HepG2 (cell line): ENCODE data around the gene RBM23. TPM values are rescaled to one million over a fixed set of nuclear protein-coding genes. Genes with fewer than 3 reads are reported as not detected.

Source experiments
- ARID4A ChIP-seq: sonication (generic); formaldehyde crosslinking; IDR thresholded peaks from 2 replicates; pipeline ENCODE4 v1.5.0; 2020; ENCODE audit warnings: mild to moderate bottlenecking, missing genetic modification reagents, borderline replicate concordance
- BRF2 ChIP-seq: sonication (generic); formaldehyde crosslinking; IDR thresholded peaks from 2 replicates; pipeline ENCODE4 v1.8.1; 2022; ENCODE audit warnings: mild to moderate bottlenecking, missing genetic modification reagents
- CENPBD1 ChIP-seq: sonication (generic); formaldehyde crosslinking; IDR thresholded peaks from 2 replicates; pipeline ENCODE4 v1.8.0; 2022; ENCODE audit warnings: missing genetic modification reagents, low read depth, mild to moderate bottlenecking, borderline replicate concordance
- GPN1 ChIP-seq: sonication (generic); formaldehyde crosslinking; IDR thresholded peaks from 2 replicates; pipeline ENCODE4 v1.5.1; 2020; ENCODE audit warnings: missing genetic modification reagents, borderline replicate concordance
- GZF1 ChIP-seq: sonication (generic); formaldehyde crosslinking; IDR thresholded peaks from 2 replicates; pipeline ENCODE4 v1.5.1; 2020; ENCODE audit warnings: mild to moderate bottlenecking, missing genetic modification reagents
- MLXIP ChIP-seq: sonication (generic); formaldehyde crosslinking; IDR thresholded peaks from 2 replicates; pipeline ENCODE4 v1.9.0; 2021; ENCODE audit warnings: missing genetic modification reagents, borderline replicate concordance
- NKX3-1 ChIP-seq: sonication (generic); formaldehyde crosslinking; IDR thresholded peaks from 2 replicates; pipeline ENCODE4 v1.5.0; 2020; ENCODE audit warnings: missing genetic modification reagents
- NPAS2 ChIP-seq: sonication (generic); formaldehyde crosslinking; IDR thresholded peaks from 2 replicates; pipeline ENCODE4 v1.8.0; 2022; ENCODE audit warnings: mild to moderate bottlenecking, missing genetic modification reagents, borderline replicate concordance
- PHB2 ChIP-seq: fragments of 450-650 bp; IDR thresholded peaks from 2 replicates; pipeline ENCODE4 v1.6.1; 2018; ENCODE audit not compliant: partially characterized antibody
- SRSF1 ChIP-seq: fragments of 200-400 bp; formaldehyde crosslinking; optimal IDR thresholded peaks from 2 replicates; pipeline ENCODE3; 2017; ENCODE audit warnings: mild to moderate bottlenecking, low read depth, low read length, moderate library complexity
- THAP9 ChIP-seq: sonication (generic); formaldehyde crosslinking; IDR thresholded peaks from 2 replicates; pipeline ENCODE4; 2020; ENCODE audit warnings: missing genetic modification reagents, mild to moderate bottlenecking, borderline replicate concordance
- ZNF331 ChIP-seq: sonication (generic); formaldehyde crosslinking; IDR thresholded peaks from 2 replicates; pipeline ENCODE4 v1.4.0; 2020; ENCODE audit warnings: missing genetic modification reagents
- ZNF441 ChIP-seq: sonication (generic); formaldehyde crosslinking; IDR thresholded peaks from 2 replicates; pipeline ENCODE4 v1.7.0; 2021; ENCODE audit warnings: missing genetic modification reagents, borderline replicate concordance
- ZNF678 ChIP-seq: sonication (generic); formaldehyde crosslinking; IDR thresholded peaks from 2 replicates; pipeline ENCODE4 v1.4.0; 2020; ENCODE audit warnings: mild to moderate bottlenecking, missing genetic modification reagents
- polyA plus RNA-seq, 8 experiments: library from polyadenylated mRNA; depleted of rRNA in 3 of 8; stranded (reverse) in 7 of 8; unstranded in 1 of 8; fragments of >200 nt; fragmentation: Illumina TruSeq in 4 of 8; extraction: Trizol in 4 of 8; gene quantifications; 2 replicates each; pipeline versions ENCODE4 v1.2.1 to v1.2.3, GENCODE V29; 2011 to 2016; ENCODE audit warnings: low read depth in 4 of 8, missing spikeins in 1 of 8, mixed read lengths in 1 of 8; ENCODE audit not compliant: insufficient read depth in 1 of 8
- total RNA-seq, 5 experiments: library from RNA; depleted of rRNA; stranded (reverse); fragments of >200 nt; fragmentation: Illumina TruSeq; extraction: Trizol; gene quantifications; 2 replicates each; pipeline ENCODE4 v1.2.3, GENCODE V29; 2016; ENCODE audit warnings: low read depth in 1 of 5

The RBM23 gene
- total and polyA plus RNA-seq, 2 of the 13 experiments (the other 11 are each of a cell fraction or from before 2014, with no cell fraction given), result 1.5 to 2.1 TPM

- peak; percentile 98; the same call in 1 of the 2 replicates for TF ChIP-seq BRF2 (CRISPR knock-in tag)
- peak; percentile 60; the same call in 1 of the 2 replicates for TF ChIP-seq MLXIP
- peak; percentile 97 for TF ChIP-seq NKX3-1 (CRISPR knock-in tag)
- peak; percentile 98 for TF ChIP-seq SRSF1
- no peak for TF ChIP-seq NPAS2
- no peak; the same call in 1 of the 2 replicates for TF ChIP-seq CENPBD1 (CRISPR knock-in tag)
- TF ChIP-seq ZNF331 (CRISPR knock-in tag), result peak; percentile 99
- TF ChIP-seq THAP9 (CRISPR knock-in tag), result peak; percentile 96
- TF ChIP-seq PHB2, result no peak
- TF ChIP-seq GPN1 (CRISPR knock-in tag), result peak; percentile 93; the same call in 1 of the 2 replicates
- peak; percentile 98 for TF ChIP-seq ARID4A
- peak; percentile 74 for TF ChIP-seq GZF1
- TF ChIP-seq ZNF441, result peak; percentile 87; the same call in 1 of the 2 replicates
- peak; percentile 65 for TF ChIP-seq ZNF678 (CRISPR knock-in tag)
These were observed 10.4 kb upstream of the RBM23 start, which contains the start of gene PRMT5 (continued) for GRCh38 chr14:22929104-22929960.
